ENCODE measurements around the gene MAB21L1. TPM values are rescaled to one million over a fixed set of nuclear protein-coding genes. Genes with fewer than 3 reads are reported as not detected.

The MAB21L1 gene
- total RNA-seq, 1 experiment from 2014 or later, result not detected

GRCh38 chr13:35479706-35480105 is 3.2 kb upstream of the MAB21L1 start:
- TF ChIP-seq POLR2A (IDR thresholded peaks at IDR 0.05; ENCODE audit: borderline replicate concordance, extremely low read depth, insufficient read depth, insufficient read length), result no peak
- no peak for TF ChIP-seq ZNF274 (IDR thresholded peaks at IDR 0.05; ENCODE audit: low read depth, low read length)
- no peak for TF ChIP-seq EZH2 (IDR thresholded peaks at IDR 0.05)
- TF ChIP-seq CTCF (IDR thresholded peaks at IDR 0.05 in 2 of 3, conservative IDR thresholded peaks at IDR 0.05 in 1 of 3; ENCODE audit: borderline replicate concordance in 1 of 3, insufficient read depth in 1 of 3, low read depth in 2 of 3, low read length in 2 of 3), result no peak
- no peak for TF ChIP-seq FOSL1 (IDR thresholded peaks at IDR 0.05; ENCODE audit: low read depth)
- TF ChIP-seq, protein P1, sequence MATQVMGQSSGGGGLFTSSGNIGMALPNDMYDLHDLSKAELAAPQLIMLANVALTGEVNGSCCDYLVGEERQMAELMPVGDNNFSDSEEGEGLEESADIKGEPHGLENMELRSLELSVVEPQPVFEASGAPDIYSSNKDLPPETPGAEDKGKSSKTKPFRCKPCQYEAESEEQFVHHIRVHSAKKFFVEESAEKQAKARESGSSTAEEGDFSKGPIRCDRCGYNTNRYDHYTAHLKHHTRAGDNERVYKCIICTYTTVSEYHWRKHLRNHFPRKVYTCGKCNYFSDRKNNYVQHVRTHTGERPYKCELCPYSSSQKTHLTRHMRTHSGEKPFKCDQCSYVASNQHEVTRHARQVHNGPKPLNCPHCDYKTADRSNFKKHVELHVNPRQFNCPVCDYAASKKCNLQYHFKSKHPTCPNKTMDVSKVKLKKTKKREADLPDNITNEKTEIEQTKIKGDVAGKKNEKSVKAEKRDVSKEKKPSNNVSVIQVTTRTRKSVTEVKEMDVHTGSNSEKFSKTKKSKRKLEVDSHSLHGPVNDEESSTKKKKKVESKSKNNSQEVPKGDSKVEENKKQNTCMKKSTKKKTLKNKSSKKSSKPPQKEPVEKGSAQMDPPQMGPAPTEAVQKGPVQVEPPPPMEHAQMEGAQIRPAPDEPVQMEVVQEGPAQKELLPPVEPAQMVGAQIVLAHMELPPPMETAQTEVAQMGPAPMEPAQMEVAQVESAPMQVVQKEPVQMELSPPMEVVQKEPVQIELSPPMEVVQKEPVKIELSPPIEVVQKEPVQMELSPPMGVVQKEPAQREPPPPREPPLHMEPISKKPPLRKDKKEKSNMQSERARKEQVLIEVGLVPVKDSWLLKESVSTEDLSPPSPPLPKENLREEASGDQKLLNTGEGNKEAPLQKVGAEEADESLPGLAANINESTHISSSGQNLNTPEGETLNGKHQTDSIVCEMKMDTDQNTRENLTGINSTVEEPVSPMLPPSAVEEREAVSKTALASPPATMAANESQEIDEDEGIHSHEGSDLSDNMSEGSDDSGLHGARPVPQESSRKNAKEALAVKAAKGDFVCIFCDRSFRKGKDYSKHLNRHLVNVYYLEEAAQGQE (IDR thresholded peaks at IDR 0.05; ENCODE audit: low read depth), result no peak
- TF ChIP-seq ATF3 (IDR thresholded peaks at IDR 0.05), result no peak
- no peak for TF ChIP-seq POLR2AphosphoS5 (IDR thresholded peaks at IDR 0.05; ENCODE audit: low read depth, low read length)
- no peak for TF ChIP-seq EGR1 (IDR thresholded peaks at IDR 0.05; ENCODE audit: low read depth)
- TF ChIP-seq, protein P2, sequence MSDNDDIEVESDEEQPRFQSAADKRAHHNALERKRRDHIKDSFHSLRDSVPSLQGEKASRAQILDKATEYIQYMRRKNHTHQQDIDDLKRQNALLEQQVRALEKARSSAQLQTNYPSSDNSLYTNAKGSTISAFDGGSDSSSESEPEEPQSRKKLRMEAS (IDR thresholded peaks at IDR 0.05), result no peak
- no peak for TF ChIP-seq EZH2phosphoT487 (IDR thresholded peaks at IDR 0.05; ENCODE audit: borderline replicate concordance)
- no peak for TF ChIP-seq CEBPB (IDR thresholded peaks at IDR 0.05; ENCODE audit: low read depth)
- no peak for TF ChIP-seq SRF (IDR thresholded peaks at IDR 0.05; ENCODE audit: low read depth)
- H3K9ac ChIP-seq (ENCODE audit: low read length), result no peak overlapping the region
- ChIA-PET RAD21 (ENCODE audit: low non-redundant PET in 1 of 2, low total read pairs in 2 of 2, uncharacterized antibody in 2 of 2, unreplicated experiment in 2 of 2) (no interaction called here), CTCF (no interaction called here), POLR2A (no interaction called here)
- no peaks in the 10 kb centered on the region for H3K79me2 ChIP-seq (ENCODE audit: insufficient read depth, low read length)
- no TSS peak for BruUV-seq (replicated peaks)
- H3K36me3 ChIP-seq (ENCODE audit: control insufficient read depth in 1 of 2, insufficient read depth in 2 of 2, low read length in 2 of 2), result no peaks in the 10 kb centered on the region
- H3K4me1 ChIP-seq (ENCODE audit: control insufficient read depth in 1 of 2, insufficient read depth in 2 of 2, low read length in 2 of 2), result no peaks in the 10 kb centered on the region
- H4K20me1 ChIP-seq (ENCODE audit: insufficient read depth), result no peaks in the 10 kb centered on the region
- no peak overlapping the region for H3K27ac ChIP-seq (ENCODE audit: low read depth, low read length)
- H3K4me3 ChIP-seq (replicated peaks in 1 of 2; ENCODE audit: low read depth in 1 of 2, low read length in 2 of 2), result no peak overlapping the region
- no peaks in the 10 kb centered on the region for H3K27me3 ChIP-seq (ENCODE audit: insufficient read depth, low read length)
- no peak for DNase-seq (ENCODE audit: low read depth, low spot score)
- H3K9me2 ChIP-seq (ENCODE audit: insufficient read depth), result no peaks in the 10 kb centered on the region
- no peaks in the 10 kb centered on the region for H3K9me3 ChIP-seq (ENCODE audit: control insufficient read depth in 1 of 2, insufficient read depth in 1 of 2, low read depth in 1 of 2, low read length in 2 of 2)
- no peak overlapping the region for H3K4me2 ChIP-seq (ENCODE audit: low read length)
- no peak overlapping the region for H2AFZ ChIP-seq (ENCODE audit: low read depth, low read length, poor library complexity, severe bottlenecking)
- intact Hi-C loops (cut with micrococcal nuclease), result no loop called here
- no peak for ATAC-seq
